Lower leg skin (tissue), 4 donors: ENCODE data around the gene TLE5. TPM values are rescaled to one million over a fixed set of nuclear protein-coding genes. Genes with fewer than 3 reads are reported as not detected.
"Not testable (repeated sequence)": the region's sequence is repeated elsewhere in the genome, so short reads cannot be mapped to it uniquely, and the experiment has no call there.

Source experiments
- DNase-seq, 2 donors: peaks; one replicate each; pipeline ENCODE4 v3.0.0-alpha.2; 2019; ENCODE audit warnings: low spot score in 2 of 2
- H3K4me3 ChIP-seq: fragments of 200-600 bp; sonication (generic); 2 replicates; pipeline ENCODE4 v1.5.1; 2017; ENCODE audit warnings: mild to moderate bottlenecking, low read depth; ENCODE audit not compliant: poor library complexity, severe bottlenecking
- POLR2A ChIP-seq, 2 donors: fragments of 450-650 bp; IDR thresholded peaks; one replicate each; pipeline ENCODE4 v1.6.1; 2016 to 2017; ENCODE audit warnings: antibody characterized with exemption in 2 of 2, mild to moderate bottlenecking in 1 of 2, moderate library complexity in 1 of 2
- WGBS, 2 donors: methylation state at CpG; one replicate each; pipeline ENCODE4 v1.1.5; 2018; 5-methylcytosine and 5-hydroxymethylcytosine counted together
- intact Hi-C: fragments of 100-400 bp; cut with DNase I; formaldehyde crosslinking; loops from one replicate; pipeline ENCODE4 v1.15.0; 2023; ENCODE audit warnings: low total_unique reads
- total RNA-seq, 4 donors: library from RNA; depleted of rRNA; stranded (reverse); fragments of >200 nt; gene quantifications; one replicate each; pipeline ENCODE4 v1.1.0, GENCODE V29; 2016
- TF ChIP-seq, protein P1 (sequence below), 3 donors: fragments of 450-650 bp; IDR thresholded peaks; one replicate each; pipeline ENCODE4 v1.5.1; 2016; ENCODE audit warnings: antibody characterized with exemption in 3 of 3, mild to moderate bottlenecking in 3 of 3, moderate library complexity in 2 of 3

The TLE5 gene
- total RNA-seq, 4 donors from 2014 or later: 329 to 533 (median 387) TPM

DNA sequence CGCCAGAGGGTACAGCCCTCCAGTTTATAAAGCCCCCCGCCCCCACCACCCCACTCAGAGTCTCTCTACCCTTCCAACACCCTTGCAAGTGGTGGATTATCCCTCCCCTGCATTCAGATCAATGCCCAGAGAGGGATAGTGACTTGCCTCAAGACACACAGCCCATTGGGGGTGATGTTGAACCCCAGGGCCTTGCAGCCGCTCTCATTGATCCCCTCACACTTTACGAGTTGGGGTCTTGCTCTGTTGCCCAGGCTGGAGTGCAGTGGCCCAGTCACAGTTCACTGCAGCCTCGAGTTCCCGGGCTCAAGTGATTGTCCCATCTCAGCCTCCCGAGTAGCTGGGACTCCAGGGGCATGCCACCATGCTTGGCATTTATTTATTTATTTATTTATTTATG is 44.4 kb downstream of the TLE5 start:
- 98% methylated on average over 7 of the region's 7 CpGs for WGBS, 2 donors
- TF ChIP-seq POLR2A (IDR thresholded peaks at IDR 0.05): no peak
- TF ChIP-seq, protein P1, sequence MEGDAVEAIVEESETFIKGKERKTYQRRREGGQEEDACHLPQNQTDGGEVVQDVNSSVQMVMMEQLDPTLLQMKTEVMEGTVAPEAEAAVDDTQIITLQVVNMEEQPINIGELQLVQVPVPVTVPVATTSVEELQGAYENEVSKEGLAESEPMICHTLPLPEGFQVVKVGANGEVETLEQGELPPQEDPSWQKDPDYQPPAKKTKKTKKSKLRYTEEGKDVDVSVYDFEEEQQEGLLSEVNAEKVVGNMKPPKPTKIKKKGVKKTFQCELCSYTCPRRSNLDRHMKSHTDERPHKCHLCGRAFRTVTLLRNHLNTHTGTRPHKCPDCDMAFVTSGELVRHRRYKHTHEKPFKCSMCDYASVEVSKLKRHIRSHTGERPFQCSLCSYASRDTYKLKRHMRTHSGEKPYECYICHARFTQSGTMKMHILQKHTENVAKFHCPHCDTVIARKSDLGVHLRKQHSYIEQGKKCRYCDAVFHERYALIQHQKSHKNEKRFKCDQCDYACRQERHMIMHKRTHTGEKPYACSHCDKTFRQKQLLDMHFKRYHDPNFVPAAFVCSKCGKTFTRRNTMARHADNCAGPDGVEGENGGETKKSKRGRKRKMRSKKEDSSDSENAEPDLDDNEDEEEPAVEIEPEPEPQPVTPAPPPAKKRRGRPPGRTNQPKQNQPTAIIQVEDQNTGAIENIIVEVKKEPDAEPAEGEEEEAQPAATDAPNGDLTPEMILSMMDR (IDR thresholded peaks at IDR 0.05): no peak
- H3K4me3 ChIP-seq: no peak overlapping the region
- intact Hi-C loops: no loop called here
- DNase-seq: no peak

DNA sequence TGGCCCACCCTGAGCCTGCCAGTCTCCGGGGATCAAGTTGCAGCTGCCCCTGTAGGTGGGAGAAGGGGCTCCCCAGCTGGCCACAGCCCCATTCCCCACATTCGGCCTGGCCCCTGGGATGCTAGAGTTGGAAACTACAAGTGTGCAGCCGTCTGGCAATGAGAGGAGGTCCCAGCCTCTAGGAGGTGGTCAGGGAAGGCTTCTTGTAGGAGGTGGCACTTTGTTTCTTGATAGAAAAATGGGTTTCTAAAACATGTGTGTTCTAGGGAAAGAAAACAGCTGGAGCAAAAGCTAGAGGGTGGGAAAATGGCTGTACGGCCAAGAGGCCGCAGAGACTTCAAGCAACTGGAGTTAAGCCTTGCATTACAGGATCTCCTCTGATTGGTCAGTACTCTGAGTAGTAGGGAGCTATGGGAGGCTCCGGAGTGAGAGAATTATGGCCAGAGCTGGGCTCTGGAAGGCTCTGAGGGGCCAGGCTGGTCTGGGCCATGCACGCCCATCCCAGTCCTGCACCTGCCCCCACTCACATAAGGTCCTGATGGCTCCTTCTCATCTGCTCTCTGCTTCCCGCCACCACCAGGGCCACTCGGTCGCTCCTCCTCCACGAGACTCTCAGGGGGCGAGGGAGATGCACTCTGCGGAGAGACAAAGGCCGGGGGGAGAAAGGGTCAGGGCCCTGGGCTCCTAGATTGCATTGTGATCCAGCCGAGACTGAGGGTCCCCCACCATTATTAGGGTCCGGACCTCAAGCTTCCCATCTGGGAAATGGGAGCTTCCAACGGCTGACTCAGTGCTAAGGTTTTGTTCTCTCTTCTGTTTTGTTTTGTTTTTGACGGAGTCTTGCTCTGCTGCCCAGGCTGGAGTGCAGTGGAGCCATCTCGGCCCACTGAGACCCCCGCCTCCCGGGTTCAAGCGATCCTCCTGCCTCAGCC is 46.9 kb downstream of the TLE5 start:
- 92 to 93% methylated on average over 22 of the region's 22 CpGs for WGBS, 2 donors
- H3K4me3 ChIP-seq: no peak overlapping the region
- intact Hi-C loops: no loop called here
- DNase-seq: no peak
- TF ChIP-seq POLR2A (IDR thresholded peaks at IDR 0.05): no peak
- TF ChIP-seq, protein P1 (IDR thresholded peaks at IDR 0.05): no peak

DNA sequence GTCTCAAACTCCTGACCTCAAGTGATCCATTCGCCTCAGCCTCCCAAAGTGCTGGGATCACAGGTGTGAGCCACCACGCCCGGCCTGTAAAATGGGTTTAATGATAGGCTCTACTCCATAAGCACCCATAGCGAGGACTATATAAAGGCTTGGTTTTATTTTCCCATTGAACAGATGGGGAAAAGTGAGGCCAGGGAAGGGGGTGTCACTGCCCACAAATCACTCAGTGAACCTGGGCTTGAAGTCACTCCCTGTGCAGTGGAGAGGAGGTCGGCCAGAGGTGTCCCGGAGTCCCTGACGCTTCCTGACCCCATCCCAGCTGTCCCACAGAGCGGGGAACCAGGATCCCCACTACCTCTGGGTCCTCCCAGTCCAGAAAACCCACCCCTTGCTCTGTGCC is 48.2 kb downstream of the TLE5 start:
- 95 to 96% methylated on average over 8 of the region's 8 CpGs for WGBS, 2 donors
- DNase-seq: no peak

DNA sequence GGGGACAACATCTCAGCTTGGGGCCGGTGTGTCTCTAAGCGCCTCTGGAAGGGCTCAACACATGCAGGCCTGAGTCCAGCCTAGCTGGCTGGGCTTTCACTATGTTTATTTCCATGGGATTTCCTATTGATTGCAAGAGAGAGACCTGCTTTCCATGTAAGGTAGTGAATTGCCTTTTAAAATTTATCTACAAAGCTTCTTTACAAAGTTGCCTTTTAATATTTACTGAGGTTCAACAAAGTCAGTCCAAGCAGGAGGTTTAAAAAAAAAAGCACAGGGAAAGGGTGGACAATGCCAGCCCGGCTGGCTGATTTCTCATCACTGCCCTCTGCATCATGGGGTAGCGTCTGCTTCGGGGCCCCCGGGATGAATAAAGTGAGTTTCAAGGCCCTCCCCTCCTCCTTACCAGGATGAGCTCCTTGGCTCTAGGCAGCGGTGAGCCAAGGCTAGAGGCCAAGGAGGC is 49.0 kb downstream of the TLE5 start:
- no peak for TF ChIP-seq POLR2A (IDR thresholded peaks at IDR 0.05)
- TF ChIP-seq, protein P1 (IDR thresholded peaks at IDR 0.05): no peak
- intact Hi-C loops: no loop called here
- no peak for DNase-seq
- H3K4me3 ChIP-seq: no peak overlapping the region
- 85 to 91% methylated on average over 7 of the region's 7 CpGs for WGBS, 2 donors

More for the DNA sequence above, 48.2 kb downstream of the TLE5 start:
- TF ChIP-seq, protein P1 (IDR thresholded peaks at IDR 0.05): no peak
- TF ChIP-seq POLR2A (IDR thresholded peaks at IDR 0.05): no peak
- intact Hi-C loops: no loop called here
- no peak overlapping the region for H3K4me3 ChIP-seq

DNA sequence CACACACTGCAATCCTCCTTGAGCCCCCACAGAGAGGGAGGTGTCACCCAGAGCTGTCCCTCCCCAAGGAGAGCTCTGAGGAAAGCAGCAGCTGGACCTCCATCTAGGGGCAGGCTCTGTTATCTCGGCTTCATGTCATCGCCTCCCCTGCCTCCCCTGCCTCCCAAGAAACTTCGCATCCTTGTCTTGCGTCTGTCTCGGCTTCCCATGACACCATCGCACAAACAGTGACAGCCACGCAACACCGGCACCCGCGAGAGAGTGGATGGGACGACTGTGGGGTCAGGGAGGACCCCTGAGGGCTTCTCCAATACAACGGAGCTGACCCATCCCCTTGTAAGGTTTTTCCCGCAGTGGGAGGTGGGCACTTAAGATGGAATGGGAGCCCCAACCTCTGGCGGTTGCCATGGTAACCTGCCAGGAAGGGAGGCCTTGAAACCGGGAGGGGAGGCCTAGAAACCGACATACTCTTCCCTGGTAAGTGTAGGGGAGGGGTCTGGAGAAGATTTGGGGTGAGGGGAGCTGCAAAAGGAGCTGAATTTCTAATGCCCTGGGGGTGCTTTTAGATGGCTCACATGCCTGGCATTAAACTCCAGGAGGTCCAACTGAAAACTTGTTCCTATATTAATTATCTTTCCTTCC is 49.6 kb downstream of the TLE5 start:
- intact Hi-C loops: no loop called here
- no peak overlapping the region for H3K4me3 ChIP-seq
- 75 to 91% methylated on average over 16 of the region's 16 CpGs for WGBS, 2 donors
- TF ChIP-seq, protein P1 (IDR thresholded peaks at IDR 0.05): no peak
- TF ChIP-seq POLR2A (IDR thresholded peaks at IDR 0.05): no peak
- no peak for DNase-seq

DNA sequence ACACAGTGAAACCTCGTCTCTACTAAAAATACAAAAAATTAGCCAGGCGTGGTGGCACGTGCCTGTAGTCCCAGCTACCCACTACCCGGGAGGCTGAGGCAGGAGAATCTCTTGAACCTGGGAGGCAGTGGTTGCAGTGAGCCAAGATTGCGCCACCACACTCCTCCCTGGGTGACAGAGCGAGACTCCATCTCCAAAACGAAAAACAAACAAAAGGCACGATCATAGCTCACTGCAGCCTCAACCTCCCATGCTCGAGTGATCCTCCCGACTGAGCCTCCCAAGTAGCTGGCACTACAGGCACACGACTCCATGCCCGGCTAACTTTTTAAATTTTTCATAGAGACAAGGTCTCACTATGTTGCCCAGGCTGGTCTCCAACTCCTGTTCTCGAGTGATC is 50.2 kb downstream of the TLE5 start:
- intact Hi-C loops, H3K4me3 ChIP-seq, DNase-seq: not testable (repeated sequence)
- WGBS, 2 donors: 79 to 82% methylated on average over 13 of the region's 13 CpGs
